AG04450 (cell line): Measurements from ENCODE around the gene ROBO4. TPM values are rescaled to one million over a fixed set of nuclear protein-coding genes. Genes with fewer than 3 reads are reported as not detected.

Source experiments
- CTCF ChIA-PET: fragments of 300-600, 350-600 bp; formaldehyde crosslinking; extraction: SDS; loops from one replicate; lab custom pipeline; 2022; ENCODE audit warnings: antibody characterized with exemption, inconsistent platforms; lab: Charles Lee
- POLR2A ChIA-PET: fragments of 350-600 bp; formaldehyde crosslinking; extraction: SDS; loops from one replicate; lab custom pipeline; 2021; ENCODE audit warnings: antibody characterized with exemption, inconsistent platforms; lab: Yijun Ruan, JAX
- DNase-seq: peaks from one replicate; pipeline ENCODE4 v3.0.0-alpha.2; 2011; ENCODE audit warnings: low read depth, low spot score
- H3K27ac ChIP-seq: one replicate; pipeline ENCODE4 v1.5.1; 2012; ENCODE audit warnings: low read depth, low read length, control low read depth
- H3K27me3 ChIP-seq: one replicate; pipeline ENCODE4 v1.6.0; 2012; ENCODE audit warnings: low read length; ENCODE audit not compliant: control insufficient read depth, insufficient read depth
- H3K4me3 ChIP-seq: 2 replicates; pipeline ENCODE4 v1.5.1; 2011; ENCODE audit warnings: mild to moderate bottlenecking, low read depth, low read length, control low read depth
- H3K9me3 ChIP-seq: 2 replicates; pipeline ENCODE4 v1.5.1; 2012; ENCODE audit warnings: low read length; ENCODE audit not compliant: control insufficient read depth, insufficient read depth
- CTCF ChIP-seq: IDR thresholded peaks from 2 replicates; pipeline ENCODE4 v1.5.1; 2011; ENCODE audit warnings: low read depth, low read length, control low read depth, inconsistent platforms
- polyA plus RNA-seq: library from polyadenylated mRNA; depleted of rRNA; stranded (reverse); fragments of >200 nt; gene quantifications from 2 replicates; pipeline ENCODE4 v1.2.3, GENCODE V29; 2011

ROBO4 gene
- polyA plus RNA-seq, 1 experiment: 0.40 TPM

GRCh38 chr11:124893781-124894401 is 3.8 kb downstream of the ROBO4 start:
- Histone ChIP-seq H3K4me3 (no peak overlapping the region), H3K9me3 (no peaks in the 10 kb centered on the region; the same call in 1 of the 2 replicates), H3K27me3 (no peaks in the 10 kb centered on the region), H3K27ac (no peak overlapping the region)
- CTCF ChIA-PET: no interaction called here
- POLR2A ChIA-PET: no interaction called here
- no peak for DNase-seq
- no peak for TF ChIP-seq CTCF

DNA sequence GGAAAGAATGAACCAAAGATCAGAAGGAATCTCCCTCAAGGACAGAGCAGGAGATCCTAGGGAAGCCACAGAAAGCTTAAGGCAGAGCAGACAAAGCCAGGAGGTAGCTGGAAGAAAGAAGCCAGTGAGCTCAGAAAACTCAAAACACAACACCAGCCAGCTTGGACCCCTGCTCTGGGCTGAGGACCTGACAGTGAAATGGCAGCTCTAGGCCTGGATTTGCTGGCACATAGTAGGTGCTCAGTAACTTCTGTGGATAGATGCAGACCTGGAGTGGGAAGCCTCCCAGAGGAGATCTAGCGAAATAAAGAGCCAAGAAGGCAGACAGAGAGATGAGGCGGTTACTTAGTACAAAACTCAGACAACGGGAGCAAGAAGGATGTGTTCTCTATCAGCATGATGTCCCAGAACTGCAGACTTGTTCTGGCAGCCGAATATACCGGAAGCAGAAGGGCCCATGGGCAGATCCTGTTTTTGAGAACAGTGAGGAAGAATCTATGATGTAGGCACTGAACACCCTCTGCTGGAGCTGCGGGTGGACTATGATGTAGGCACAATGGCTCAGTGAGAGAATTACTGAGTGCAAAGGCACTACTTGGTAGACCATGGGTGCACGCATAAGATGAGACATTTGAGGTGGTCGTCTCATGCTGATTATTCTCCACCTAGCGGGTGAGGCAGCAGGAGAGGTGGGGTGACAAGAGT is 4.8 kb downstream of the ROBO4 start:
- no peak overlapping the region for H3K27ac ChIP-seq

GRCh38 chr11:124892146-124892545 is 5.5 kb downstream of the ROBO4 start:
- Histone ChIP-seq H3K4me3 (no peak overlapping the region), H3K27ac (no peak overlapping the region), H3K27me3 (no peaks in the 10 kb centered on the region), H3K9me3 (no peaks in the 10 kb centered on the region; the same call in 1 of the 2 replicates)
- POLR2A ChIA-PET: no interaction called here
- TF ChIP-seq CTCF: no peak
- DNase-seq: no peak
- CTCF ChIA-PET: interaction anchor here (3.0 kb wide), 1 partner anchor 16 kb away, joined by 16 read pairs; no protein-coding TSS in a partner anchor

More for the DNA sequence above, 4.8 kb downstream of the ROBO4 start:
- no peak overlapping the region for H3K4me3 ChIP-seq
- TF ChIP-seq CTCF: no peak
- no peak for DNase-seq
- ChIA-PET POLR2A (no interaction called here), CTCF (interaction anchor here (0.5 to 3.0 kb wide), 2 partner anchors 17 to 477 kb away, joined by 4 to 16 read pairs; no protein-coding TSS in a partner anchor)
- H3K27me3 ChIP-seq: no peaks in the 10 kb centered on the region
- H3K9me3 ChIP-seq: no peaks in the 10 kb centered on the region; the same call in 1 of the 2 replicates

- ChIA-PET CTCF (interaction anchor here (3.0 kb wide), 1 partner anchor 15 kb away, joined by 16 read pairs; no protein-coding TSS in a partner anchor), POLR2A (no interaction called here)
- peaks cover 2% of the 10 kb centered on the region; the same call in 1 of the 2 replicates for H3K9me3 ChIP-seq
- H3K27ac ChIP-seq: no peak overlapping the region
- no peak for DNase-seq
- no peak for TF ChIP-seq CTCF
- H3K4me3 ChIP-seq: no peak overlapping the region
- no peaks in the 10 kb centered on the region for H3K27me3 ChIP-seq
Observed at GRCh38 chr11:124891373-124891861, 6.2 kb downstream of the ROBO4 start.
